ENCODE data around the gene ERBB2. TPM values are rescaled to one million over a fixed set of nuclear protein-coding genes. Genes with fewer than 3 reads are reported as not detected.

Gene ERBB2
- total and polyA plus RNA-seq, 2 of the 8 experiments (the other 6 are each of a cell fraction or from before 2014, with no cell fraction given), result 183 to 394 TPM

DNA sequence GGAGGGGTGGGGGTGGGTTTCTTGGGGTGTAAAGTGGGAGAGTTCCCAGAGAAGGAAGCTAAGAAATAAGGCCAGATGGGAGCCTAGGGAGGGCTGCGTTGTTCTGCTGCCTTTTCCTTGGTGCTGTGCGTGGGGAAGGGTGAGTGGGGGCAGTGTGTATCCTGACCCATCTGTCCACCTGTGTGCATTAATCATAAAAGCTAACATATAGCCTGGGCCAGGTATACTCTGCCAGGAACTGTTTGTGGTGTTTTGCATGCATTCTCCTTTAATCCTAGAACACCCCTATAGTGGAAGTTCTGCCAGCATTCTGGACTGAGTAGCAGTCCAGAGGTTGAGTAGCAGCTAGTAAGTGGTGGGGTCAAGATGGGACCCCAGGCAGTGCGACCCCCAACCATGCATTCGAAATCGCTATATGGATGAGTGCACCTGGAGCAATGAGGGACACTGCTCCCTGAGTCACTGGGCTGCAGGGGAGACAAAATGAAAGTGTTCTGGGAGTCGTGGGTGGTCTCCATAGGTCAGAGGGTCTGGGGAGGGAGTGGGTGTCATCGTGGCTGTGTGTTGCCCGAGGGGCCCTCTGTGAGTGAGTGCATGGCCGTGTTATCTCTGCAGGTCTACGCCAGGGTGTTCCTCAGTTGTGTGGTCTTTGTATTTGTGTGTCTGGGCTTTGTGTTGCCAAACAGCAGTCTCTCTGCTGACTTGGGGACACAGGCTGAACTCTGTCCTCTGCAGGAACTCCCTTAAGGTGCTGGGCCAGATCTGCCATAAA lies 1.3 kb downstream of the ERBB2 start:
- Histone ChIP-seq H3K36me3 (ENCODE audit: control insufficient read depth in 2 of 4, insufficient read depth in 4 of 4, low read length in 3 of 4) (no peaks in the 10 kb centered on the region; a peak in 1 of 8 replicates), H2AK5ac (ENCODE audit: low read depth, low read length) (0 out of 2 replicates have a peak overlapping the region, but pooled peaks have one; percentile 78), H3K79me2 (ENCODE audit: control insufficient read depth in 1 of 2, insufficient read depth in 2 of 2, low read length in 2 of 2) (peaks cover 42 to 82% of the 10 kb centered on the region in 2 experiments), H3K9me3 (ENCODE audit: insufficient read depth in 2 of 2, low read depth in 1 of 2, low read length in 1 of 2) (no peaks in the 10 kb centered on the region), H3K4ac (replicated peaks; ENCODE audit: insufficient read length, low read depth, low read length) (peak overlapping the region; percentile 6), H2BK120ac (replicated peaks; ENCODE audit: low read depth, low read length) (no peak overlapping the region), H3K27ac (ENCODE audit: low read depth, low read length) (peak overlapping the region; percentile 4; the same call in 1 of the 2 replicates), H2BK12ac (ENCODE audit: low read depth, low read length) (peak overlapping the region; percentile 13; the same call in 1 of the 2 replicates), H3K9ac (replicated peaks in 1 of 4; ENCODE audit: extremely low read depth in 1 of 4, low read depth in 3 of 4, low read length in 3 of 4) (peak overlapping the region; percentile 8 to 74 (median 44); a peak in 6 of 7 replicates), H4K8ac (ENCODE audit: extremely low read depth, insufficient read depth, low read length) (no peak overlapping the region), H2BK5ac (ENCODE audit: low read depth, low read length) (peak overlapping the region; percentile 92), H3K18ac (ENCODE audit: extremely low read depth, low read length) (peak overlapping the region; percentile 55; the same call in 1 of the 2 replicates), H3K23ac (ENCODE audit: insufficient read length) (no peak overlapping the region), H4K20me1 (replicated peaks in 1 of 2; ENCODE audit: control insufficient read depth in 1 of 2, insufficient read depth in 2 of 2, low read length in 2 of 2) (peaks cover 13 to 19% of the 10 kb centered on the region in 2 experiments), H3K27me3 (replicated peaks in 1 of 4; ENCODE audit: control insufficient read depth in 3 of 4, extremely low read depth in 1 of 4, insufficient read depth in 3 of 4, low read length in 3 of 4) (no peaks in the 10 kb centered on the region), H3K14ac (ENCODE audit: insufficient read length) (peak overlapping the region; percentile 11), H3K4me2 (ENCODE audit: insufficient read depth in 1 of 2, low read depth in 2 of 2, low read length in 2 of 2) (peak overlapping the region; percentile 88 to 94), H3K4me1 (replicated peaks in 1 of 4; ENCODE audit: control insufficient read depth in 3 of 4, insufficient read depth in 4 of 4, low read length in 3 of 4) (peaks cover 17 to 49% (median 32%) of the 10 kb centered on the region in 4 experiments), H4K91ac (replicated peaks; ENCODE audit: insufficient read length, low read length) (peak overlapping the region; percentile 31), H3K23me2 (ENCODE audit: low read depth, low read length) (peaks cover 13% of the 10 kb centered on the region), H3K4me3 (ENCODE audit: extremely low read depth in 1 of 4, insufficient read depth in 2 of 4, low read depth in 3 of 4, low read length in 4 of 4) (peak overlapping the region; percentile 78 to 98 (median 89)), H3K79me1 (ENCODE audit: low read depth, low read length) (peaks cover 18% of the 10 kb centered on the region), H4K5ac (ENCODE audit: insufficient read length, low read depth, low read length) (peak overlapping the region; percentile 13), H2BK15ac (ENCODE audit: low read length) (peak overlapping the region; percentile 54; the same call in 1 of the 2 replicates), H3K56ac (replicated peaks; ENCODE audit: insufficient read length, low read depth, low read length) (peak overlapping the region; percentile 42), H2AFZ (ENCODE audit: low read length) (no peak overlapping the region), H2BK20ac (ENCODE audit: low read length) (no peak overlapping the region)
- 15% methylated on average over 9 of the region's 10 CpGs; no CpG with 5 or more reads in 1 of the 2 experiments for WGBS, 2 experiments (ENCODE audit: extremely low coverage in 1 of 2, insufficient coverage in 1 of 2, insufficient read length in 1 of 2, insufficient replicate concordance in 2 of 2, low coverage in 1 of 2, low lambda C conversion rate in 2 of 2, missing lambda C conversion rate in 1 of 2)
- DNase-seq (ENCODE audit: low read depth in 1 of 2, low spot score in 2 of 2) (no peak), FAIRE-seq (no peak)
- POLR2A ChIA-PET (ENCODE audit: partially characterized antibody), result interaction anchor here (0.9 to 38.1 kb wide), 15 partner anchors 8 to 80 kb away, joined by 3 to 708 read pairs (median 6); partner anchors contain the start of genes MIEN1, PGAP3, PNMT and STARD3
- CTCF ChIA-PET (ENCODE audit: partially characterized antibody), result interaction anchor here (1.5 to 52.4 kb wide), 10 partner anchors 9 to 67 kb away, joined by 3 to 1885 read pairs (median 9); partner anchors contain the start of genes MIEN1, PGAP3, PNMT and PPP1R1B
- TF ChIP-seq CTBP2 (IDR thresholded peaks at IDR 0.05; ENCODE audit: borderline replicate concordance, insufficient read depth, insufficient read length, low read length), result peak; percentile 30
- no peak for TF ChIP-seq NRF1 (IDR thresholded peaks at IDR 0.05; ENCODE audit: low read depth, low read length)
- TF ChIP-seq RBBP5 (IDR thresholded peaks at IDR 0.05; ENCODE audit: borderline replicate concordance, low read depth, low read length), result peak; percentile 61; the same call in 1 of the 2 replicates
- TF ChIP-seq SIN3A (conservative IDR thresholded peaks at IDR 0.05 in 1 of 2, IDR thresholded peaks at IDR 0.05 in 1 of 2; ENCODE audit: low read depth in 1 of 2, low read length in 2 of 2), result peak in 1 of 2 experiments; percentile 65; a peak in 1 of 4 replicates
- TF ChIP-seq SP4 (IDR thresholded peaks at IDR 0.05; ENCODE audit: low read length), result no peak
- peak in 1 of 2 experiments; percentile 16; a peak in 1 of 3 replicates for TF ChIP-seq POLR2A (IDR thresholded peaks at IDR 0.05; ENCODE audit: control extremely low read depth in 1 of 2, low read depth in 2 of 2, low read length in 2 of 2)
- TF ChIP-seq SUZ12 (IDR thresholded peaks at IDR 0.05; ENCODE audit: low read length), result no peak
